ENCODE results near the gene ACTN1.
"Not testable (repeated sequence)": the region's sequence is repeated elsewhere in the genome, so short reads cannot be mapped to it uniquely, and the experiment has no call there.

The ACTN1 gene

DNA sequence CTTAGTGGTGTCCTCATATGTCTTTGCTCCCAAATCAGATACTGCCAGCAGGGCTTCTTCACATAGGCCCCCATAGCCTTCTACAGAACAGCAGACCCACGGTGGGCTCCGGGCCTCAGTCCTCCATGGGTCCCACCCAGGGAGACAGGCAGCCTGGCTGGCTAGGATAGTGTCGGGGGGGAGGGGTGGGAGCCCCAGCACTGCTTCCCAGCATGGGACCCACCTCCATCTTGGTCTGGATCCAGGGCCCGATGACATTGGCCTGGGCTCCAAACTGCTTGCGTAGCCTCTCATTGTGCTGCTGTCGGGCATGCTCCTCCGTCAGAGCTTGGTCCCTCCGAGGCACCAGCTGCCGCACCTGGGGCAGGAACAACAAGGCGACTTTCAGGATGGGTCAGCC is 96.9 kb downstream of the ACTN1 start:
- DNase-seq, result no peak

DNA sequence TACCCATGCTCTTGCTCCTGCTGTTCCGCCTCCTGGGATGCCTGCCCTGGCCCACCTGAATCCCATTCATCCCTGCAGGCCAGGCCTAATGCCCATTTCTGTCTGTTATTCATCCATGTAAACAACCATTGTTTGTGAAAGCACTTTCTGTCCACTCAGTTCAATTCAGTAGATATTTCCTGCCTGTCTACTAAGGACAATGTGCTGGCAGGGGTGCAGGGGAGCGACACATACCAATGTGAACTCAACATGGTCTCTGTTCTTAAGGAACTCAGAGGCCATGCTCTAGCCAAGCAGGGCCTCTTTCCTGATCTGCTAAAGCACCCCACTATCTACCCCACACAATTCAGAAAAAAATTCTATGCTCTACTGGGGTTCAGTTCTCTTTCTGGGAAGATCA is 97.7 kb downstream of the ACTN1 start:
- DNase-seq, result no peak

DNA sequence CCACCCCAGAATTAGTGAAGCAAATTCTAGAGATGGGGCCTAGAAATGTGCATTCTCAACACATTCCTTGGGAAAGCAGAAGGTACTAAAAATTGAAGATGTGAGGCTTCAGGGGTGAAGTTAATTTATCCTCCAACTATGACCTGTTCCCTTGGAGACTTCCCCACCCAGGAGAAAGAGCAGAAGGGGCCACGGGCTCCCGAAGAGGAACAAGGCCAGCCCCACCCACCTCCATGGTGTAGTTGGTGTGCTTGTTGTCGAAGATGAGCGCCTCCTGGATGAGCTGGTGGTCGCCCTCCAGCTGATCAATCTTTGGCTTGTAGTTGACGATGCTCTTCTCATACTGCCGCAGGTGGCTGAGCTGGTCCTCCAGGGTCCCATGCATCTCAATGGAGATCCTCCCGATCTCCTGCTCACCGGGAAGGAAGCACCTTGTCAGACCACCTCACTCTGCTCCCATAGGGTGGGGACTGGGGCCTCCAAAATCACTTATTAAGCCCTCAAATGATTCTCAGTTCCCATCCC is 98.5 kb downstream of the ACTN1 start:
- DNase-seq, result no peak

DNA sequence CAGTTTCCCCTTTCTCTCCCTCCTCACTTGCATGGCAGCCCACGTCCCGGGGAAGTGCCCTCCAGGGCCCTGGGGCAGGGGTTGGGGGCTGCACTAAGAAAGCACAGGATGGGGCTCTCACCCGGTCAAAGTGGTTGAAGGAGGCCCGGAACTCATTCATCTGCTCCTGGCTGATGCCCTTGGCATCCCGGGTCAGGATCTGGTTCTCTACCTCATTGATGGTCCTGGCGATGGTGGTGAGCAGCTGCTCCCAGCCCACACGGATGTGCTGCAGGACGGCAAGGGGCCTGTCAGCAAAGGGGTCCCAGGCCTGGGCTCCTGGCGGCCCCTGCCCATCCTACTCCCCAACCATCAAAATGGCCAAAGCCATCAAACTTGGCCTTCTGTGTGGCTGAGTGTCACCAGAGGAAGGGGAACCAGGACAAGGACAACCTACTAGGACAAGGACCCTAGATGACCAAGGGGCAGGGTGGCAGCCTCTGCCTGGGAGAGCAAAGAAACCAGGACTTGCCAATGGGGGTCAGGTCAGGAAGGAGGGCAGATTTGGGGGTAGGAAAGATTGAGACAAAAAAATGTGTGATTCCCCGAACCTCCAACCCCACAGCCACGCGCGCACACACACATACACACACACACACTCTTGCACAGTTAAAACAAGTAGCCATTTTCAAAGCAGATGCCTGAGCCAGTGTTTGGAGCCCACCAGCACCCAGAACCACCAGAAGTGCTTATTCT is 99.1 kb downstream of the ACTN1 start:
- DNase-seq, result no peak

DNA sequence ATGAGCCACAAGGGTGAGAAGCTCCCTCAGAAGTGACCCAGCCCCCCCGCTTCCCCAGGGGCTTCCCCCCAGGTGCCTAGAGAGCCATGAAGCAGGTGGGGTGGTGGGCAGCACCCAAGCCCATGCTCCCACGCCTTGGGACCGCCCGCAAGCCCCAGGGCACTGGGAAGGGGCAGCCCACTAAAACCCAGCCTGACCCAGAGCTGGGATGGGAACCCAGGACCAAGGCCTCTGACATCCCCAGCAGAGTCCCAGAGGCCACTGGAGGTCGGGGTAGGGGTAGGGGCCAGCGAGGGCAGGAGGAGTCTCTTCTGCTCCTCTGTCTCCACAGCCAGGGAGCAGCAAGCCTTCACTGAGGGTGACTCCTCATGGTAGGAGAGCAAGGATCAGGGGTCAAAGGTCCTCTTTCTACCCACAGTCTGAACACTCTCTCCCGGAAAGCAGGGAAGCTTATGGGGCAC is 99.8 kb downstream of the ACTN1 start:
- no peak for DNase-seq

DNA sequence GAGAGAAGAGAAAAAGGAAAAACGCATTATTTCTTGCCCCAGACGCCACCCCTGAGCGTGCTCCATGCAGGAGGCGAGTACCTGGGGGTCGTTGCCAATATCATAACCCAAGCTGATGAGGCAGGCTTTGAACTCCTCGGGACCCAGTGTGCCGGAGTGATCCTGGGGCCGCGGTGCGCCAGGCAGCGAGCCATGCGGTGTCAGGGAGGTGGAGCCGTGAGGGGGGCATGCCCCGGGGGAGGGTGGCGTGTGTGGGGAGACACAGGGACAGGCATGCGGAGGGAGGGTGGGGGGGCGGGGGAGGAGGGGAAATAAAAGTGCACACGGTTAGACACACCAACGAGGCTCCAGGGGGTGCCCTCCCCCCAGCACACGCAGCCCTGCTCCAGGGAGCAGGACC is 100.2 kb downstream of the ACTN1 start:
- no peak for DNase-seq

DNA sequence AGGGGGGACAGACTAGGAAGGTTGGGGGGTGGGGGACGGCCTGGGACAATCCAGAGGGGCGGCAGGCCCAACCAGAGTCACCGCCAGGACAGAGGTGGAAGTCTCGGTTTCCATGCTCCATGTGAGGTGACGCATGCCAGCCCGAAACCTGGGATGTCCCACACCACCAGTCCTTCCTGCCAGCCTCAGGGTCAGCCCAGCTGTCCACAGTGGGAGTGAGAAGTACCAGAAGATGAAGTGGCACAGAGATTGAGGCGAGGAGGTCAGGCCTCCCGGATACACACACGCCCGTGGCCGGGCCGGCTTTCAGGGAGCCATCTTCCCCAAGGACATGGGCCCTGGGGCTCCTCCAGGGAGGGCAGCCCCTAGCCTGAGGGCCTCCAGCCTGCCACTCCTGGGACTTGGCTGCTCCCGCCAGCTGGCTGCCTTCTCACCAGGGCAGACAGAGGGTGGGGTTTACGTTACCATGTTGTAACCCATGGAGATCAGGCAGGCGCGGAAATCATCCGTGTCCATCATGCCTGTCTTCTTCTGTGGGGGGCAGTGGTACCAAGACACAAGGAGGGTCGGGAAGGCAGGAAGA is 101.0 kb downstream of the ACTN1 start:
- no peak for DNase-seq

DNA sequence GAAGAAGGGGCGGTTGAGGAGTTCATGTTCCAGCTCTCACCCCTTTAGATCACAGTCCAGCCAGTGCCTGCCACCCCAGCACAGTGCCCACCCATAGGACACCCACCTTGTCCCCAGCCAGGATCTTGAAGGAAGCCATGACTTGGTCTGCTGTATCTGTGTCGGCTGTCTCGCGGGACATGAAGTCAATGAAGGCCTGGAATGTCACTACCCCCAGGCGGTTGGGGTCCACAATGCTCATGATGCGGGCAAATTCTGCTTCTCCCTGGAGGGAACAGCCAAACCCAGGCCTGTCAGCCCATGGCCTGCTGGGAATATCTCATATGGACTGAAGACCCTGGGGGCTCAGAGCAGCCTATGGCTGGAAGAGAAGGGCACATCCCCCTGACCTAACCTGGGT is 102.1 kb downstream of the ACTN1 start:
- DNase-seq, result no peak

DNA sequence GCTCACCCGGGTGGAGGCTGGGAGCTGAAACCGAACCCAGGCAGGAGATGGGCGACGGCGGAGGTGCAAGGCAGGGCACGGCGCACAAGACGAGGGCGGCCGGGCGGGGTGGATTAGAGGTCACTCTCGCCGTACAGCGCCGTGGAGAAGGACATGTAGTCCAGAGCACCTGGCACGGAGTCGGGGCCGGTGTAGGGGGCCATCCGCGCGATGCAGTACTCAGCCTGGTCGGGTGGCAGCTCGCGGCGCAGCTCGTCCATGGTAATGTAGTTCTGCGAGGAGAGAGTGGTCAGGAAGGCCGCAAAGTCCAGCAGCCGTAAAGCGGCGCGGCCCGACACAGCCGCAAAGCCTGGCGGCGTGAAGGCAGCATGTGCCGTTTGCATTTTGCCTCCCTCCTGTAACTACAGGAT is 104.4 kb downstream of the ACTN1 start:
- DNase-seq, result no peak

DNA sequence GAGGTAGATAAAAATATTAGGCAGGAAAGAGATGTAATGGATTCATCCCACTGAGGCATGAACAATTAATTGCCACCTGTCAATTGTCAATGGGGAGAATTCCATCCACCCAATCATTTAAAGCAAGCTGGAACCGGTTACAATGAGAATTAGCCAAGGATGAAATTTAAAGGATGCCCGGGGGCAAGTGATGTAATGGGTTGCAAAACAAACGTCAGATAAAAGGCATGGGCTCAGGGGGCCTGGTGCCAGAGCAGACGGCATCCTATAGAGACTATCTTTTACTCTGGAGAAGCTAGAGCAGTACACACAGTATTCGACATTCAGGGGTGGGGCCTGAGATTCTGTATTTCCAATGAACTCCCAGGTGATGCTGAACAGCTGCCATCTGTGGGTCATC is 105.7 kb downstream of the ACTN1 start:
- no peak for DNase-seq

DNA sequence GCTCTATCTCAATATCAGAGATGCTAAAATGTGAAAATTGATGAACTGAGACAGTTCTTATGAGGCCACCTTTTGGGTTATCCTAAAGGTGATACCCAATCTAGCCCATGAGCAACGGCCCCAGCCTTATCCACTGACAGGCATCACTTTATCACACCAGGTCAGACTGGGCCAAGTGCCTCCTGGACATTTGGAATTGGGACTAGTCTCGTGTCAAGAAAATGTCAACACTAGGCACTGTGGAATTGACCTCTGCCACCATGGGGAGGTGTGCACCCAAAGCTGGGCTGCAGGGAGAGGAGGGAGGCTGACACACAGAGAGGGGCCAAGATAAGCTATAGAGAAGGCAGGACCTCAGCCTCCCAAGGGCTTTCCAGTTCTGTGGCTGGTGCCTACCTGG is 107.7 kb downstream of the ACTN1 start:
- no peak for DNase-seq

DNA sequence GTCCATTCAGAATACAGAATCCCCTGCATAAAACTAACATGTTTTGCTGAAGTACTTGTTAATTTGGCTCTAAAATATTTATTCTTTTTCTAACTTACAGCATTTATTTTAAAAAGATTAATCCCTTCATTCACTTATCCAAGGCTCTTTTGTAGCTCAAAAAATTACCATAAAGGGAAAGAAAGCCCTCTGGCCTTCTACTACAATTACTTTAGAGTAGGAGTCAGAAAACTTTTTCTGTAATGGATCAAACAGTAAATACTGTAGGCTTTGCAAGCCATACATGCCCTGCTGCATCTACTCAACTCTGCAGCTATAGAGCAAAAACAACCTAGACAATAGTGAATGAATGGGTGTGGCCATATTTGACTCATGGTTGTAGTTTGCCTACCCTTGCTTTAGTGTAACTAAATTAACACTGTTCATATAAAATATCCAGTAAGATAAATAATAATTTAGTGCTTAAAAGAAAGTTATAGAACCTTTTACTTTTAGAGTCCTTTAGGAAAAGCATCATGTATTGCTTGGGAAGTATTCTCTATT is 112.0 kb downstream of the ACTN1 start:
- DNase-seq, result no peak

DNA sequence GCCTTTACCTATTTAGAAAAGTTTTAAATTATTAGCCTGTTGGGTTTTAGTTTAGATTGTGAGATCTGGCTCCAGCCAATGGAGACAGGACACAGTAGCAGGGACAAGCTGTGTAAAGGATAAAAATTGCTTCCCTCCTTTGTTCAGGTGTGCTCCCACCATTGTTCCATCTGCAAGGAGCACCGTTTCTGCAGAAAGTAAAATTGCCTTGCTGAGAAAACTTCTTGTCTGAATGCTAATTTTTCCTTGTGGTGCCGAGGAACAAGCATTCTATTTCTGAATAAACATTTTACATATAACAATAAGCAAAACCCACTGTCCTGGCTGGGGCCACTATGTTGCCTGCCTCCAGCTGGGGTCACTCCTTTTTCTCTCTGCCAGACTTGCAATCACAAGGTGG is 113.6 kb downstream of the ACTN1 start:
- no peak for DNase-seq

DNA sequence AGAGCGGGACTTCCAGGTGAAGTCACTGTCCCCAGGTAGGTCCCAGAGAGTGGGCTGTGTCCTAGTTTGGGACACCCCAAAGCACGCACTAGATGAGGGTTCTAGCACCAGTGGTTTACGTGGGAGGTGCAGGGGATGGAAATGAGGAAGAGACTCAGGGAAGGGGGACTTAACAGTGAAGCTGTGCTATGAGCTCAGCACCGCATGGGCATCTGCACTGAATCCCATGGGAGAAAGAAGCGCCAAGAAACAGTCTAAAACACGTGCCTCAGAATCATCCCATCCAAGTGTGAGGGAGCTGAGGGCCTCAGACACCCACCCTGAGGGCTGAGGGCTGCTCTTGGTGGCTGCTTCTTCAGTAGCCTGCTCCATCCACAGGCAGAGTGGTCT is 114.7 kb downstream of the ACTN1 start:
- DNase-seq, result no peak

DNA sequence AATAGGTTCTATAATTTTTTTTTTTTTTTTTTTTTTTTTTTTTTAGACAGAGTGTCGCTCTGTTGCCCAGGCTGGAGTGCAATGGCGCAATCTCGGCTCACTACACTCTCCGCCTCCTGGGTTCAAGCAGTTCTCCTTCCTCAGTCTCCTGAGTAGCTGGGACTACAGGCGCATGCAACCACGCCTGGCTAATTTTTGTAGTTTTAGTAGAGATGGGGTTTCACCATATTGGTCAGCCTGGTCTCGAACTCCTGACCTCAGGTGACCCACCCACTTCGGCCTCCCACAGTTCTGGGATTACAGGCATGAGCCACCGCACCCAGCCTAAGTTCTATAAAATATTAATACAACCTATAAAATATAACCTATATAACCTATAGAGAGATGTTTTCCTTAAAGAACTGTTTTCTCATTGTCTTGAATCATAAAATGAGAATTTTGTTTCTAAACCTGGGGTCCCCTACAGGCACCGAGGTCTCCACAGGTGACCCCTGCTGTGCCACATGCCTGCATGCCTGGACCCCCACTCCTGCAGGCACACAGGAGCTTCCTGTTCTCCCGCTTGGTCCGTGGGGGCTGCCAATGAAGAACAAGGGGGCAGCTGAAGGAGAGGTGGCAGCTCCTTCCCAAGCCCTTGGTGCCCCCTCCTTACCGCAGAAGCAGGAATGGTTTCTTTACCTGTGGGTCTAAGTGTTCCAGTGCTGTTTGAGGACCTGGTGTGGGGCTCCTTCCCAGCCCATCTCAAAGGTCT is 115.3 kb downstream of the ACTN1 start:
- no peak for DNase-seq

DNA sequence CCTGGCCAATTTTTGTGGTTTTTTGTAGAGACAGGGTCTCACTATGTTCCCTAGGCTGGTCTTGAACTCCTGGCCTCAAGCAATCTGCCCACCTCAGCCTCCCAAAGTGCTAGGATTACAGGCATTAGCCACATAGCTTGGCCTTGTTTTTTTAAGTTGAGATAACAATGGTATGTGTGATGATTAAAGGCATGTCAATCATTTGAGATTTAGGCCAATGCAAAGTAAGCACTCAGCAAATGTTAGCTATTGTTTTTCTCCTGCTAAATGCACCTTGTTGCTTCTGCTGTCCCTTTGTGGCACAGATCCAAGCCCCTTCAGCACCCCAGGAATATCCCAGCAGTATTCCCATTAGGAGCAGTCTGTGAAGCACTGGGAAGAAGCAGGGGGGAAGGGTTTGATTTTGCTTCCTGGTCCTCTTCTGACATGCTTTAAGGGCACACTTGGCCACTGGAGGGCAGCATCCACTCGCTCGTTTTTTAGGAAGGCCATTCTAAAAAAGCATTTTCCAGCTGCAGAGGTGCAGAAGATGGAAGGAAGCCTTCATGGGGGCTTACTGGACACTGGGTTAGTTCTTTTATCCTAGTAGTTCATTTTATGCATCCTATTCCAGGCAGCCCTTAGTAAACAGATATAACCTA is 116.0 kb downstream of the ACTN1 start:
- peak; percentile 61 for DNase-seq

DNA sequence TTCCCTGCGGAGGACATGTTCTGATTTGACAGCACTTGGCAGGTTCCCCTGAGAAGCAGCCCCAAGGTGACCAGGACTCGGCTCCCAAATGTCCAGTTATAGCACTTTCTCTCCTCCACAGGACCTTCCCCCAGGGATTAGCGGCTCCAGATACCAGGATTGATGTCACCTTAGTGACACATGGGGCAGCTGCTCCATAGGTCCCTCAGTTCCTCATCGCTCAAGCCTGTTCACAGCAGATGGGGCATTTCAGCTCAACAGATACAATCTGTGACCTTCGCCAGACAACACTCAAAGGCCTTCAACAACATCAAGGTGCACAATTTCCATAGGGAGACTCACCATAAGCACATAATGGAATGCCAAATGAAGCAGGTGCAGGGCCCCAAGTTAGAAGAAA is 118.3 kb downstream of the ACTN1 start:
- no peak for DNase-seq

DNA sequence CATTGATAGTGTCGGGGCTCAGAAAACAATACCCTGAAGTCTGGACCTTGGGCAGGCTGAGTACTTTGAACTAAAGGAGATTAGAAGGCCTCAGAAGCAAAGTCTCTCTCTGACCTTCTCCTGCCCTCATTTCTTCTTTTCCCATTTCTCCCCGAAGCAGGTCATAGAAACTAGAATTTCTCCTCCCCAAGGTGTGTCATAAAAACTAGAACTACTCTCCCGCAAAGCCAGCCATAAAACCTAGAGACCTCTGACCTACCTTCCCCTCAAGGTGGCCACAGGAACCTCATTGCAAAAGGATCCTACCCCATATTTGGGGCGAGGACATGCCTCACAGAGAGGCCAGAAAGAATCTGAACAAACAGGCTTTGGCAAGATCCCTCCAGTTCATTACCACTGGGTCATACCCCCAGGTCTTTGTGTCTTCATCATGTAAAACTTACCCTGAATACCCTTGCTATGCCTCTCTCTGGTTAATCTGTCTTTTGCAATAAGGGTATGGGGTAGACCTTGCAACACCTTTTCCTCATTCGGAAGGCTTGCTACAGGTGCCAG is 121.5 kb downstream of the ACTN1 start:
- DNase-seq, result no peak

DNA sequence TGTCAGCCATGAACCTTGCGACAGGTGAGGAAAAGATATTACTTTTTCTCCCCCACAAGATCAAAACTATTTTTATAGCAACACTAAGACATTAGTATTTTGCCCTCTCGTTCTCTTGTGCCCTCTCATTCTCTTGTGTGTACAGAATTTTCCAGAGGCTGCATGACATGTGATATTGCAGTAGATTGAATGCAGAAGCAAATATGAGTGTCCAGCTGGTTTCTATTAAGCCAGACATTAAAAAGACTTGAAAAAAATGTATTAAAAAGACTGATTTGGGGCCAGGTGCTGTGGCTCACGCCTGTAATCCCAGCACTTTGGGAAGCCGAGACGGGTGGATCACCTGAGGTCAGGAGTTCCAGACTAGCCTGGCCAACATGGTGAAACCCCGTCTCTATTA is 122.5 kb downstream of the ACTN1 start:
- DNase-seq, result no peak

DNA sequence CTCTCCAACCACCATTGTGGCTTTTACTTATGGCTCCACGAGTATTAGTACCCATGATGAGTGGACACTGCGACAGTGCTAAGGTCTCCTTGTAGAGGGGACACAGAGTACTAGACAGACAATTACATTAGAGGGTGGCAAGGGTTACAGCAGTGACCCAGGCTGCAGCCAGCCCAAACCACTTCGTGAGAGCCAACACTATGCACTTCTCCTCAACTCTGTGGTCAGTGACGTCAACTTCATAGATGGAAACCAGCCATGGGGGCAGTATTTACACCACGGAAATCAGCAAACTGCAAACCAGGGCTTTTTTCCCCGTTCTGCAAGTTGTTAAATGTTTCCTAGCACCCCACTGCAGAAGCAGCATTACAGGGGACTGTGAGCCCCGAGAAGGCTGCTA is 124.7 kb downstream of the ACTN1 start:
- no peak for DNase-seq

DNA sequence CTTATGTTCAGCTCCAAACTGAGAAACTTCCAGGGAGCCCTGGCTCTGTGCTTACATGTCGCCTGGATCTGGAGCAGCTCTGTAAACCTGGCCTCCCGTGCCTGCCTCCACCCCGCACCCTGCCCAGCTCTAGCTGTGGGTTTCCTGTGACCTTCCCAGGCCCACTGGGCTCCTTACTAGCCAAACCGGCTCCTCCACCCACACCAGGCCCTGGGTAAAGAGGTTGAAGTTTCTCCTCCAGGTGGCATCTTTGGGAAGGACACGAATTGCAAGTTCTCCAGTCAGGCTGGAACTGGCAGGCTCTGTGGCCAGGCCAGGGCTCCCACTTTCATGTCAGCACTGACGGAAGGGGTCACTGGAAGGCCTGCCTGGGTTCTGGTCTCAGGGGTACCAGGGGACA is 125.4 kb downstream of the ACTN1 start:
- DNase-seq, result no peak

DNA sequence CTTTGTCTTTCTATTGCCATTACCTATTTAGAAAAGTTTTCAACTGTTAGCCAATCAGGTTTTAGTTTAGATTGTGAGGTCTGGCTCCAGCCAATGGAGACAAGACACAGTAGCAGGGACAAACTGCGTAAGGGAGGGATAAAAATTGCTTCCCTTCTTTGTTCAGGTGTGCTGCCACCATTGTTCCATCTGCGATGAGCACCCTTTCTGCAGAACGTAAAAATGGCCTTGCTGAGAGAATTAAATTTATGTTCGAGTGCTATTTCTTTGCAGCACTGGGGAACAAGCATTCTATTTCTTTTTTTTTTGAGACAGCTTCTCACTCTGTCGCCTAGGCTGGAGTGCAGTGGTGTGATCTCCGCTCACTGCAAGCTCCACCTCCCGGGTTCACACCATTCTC is 126.6 kb downstream of the ACTN1 start:
- DNase-seq, result not testable (repeated sequence)

DNA sequence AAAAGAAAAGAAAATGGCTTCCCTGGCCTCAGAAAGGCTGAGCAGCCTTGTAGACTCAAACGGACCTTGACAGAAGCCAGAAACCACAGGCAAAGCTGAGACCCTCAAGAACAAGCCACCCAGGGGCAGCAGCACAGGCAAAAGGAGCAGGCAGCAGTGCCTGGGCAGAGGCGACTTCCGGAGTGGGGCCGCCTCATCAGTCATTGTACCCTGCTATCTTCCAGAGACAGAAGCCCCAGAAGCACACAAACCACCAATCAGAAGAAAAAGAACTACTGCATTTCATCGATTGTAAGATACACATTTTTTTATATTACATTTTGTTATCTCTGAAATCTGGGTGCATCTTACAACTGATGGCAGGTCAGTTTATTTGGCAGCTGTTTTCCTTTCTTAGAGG is 128.0 kb downstream of the ACTN1 start:
- no peak for DNase-seq

Measured in CD4-positive, alpha-beta T cell treated with Interleukin-10 for 1 hour (primary cell).